ENCODE results near the gene SUCO. TPM values are rescaled to one million over a fixed set of nuclear protein-coding genes. Genes with fewer than 3 reads are reported as not detected.

SUCO gene
- total and polyA plus RNA-seq, 2 of the 13 experiments (the other 11 are each of a cell fraction or from before 2014, with no cell fraction given): 12.6 to 25.5 TPM

- Histone ChIP-seq H3K4me1 (ENCODE audit: insufficient read depth, low read length) (peaks cover 33% of the 10 kb centered on the region), H3K4me2 (ENCODE audit: low read depth, low read length) (no peak overlapping the region), H3K36me3 (replicated peaks in 1 of 2; ENCODE audit: control insufficient read depth in 1 of 2, insufficient read depth in 2 of 2, low read length in 2 of 2) (no peaks in the 10 kb centered on the region), H3K9me3 (ENCODE audit: low read length) (no peaks in the 10 kb centered on the region), H3K4me3 (replicated peaks in 1 of 3; ENCODE audit: insufficient read depth in 1 of 3, low read depth in 2 of 3, low read length in 3 of 3) (no peak overlapping the region), H4K20me1 (ENCODE audit: insufficient read depth, low read length) (no peaks in the 10 kb centered on the region), H2AFZ (ENCODE audit: low read length) (no peak overlapping the region), H3K79me2 (ENCODE audit: insufficient read depth, low read length) (no peaks in the 10 kb centered on the region), H3K9ac (ENCODE audit: insufficient read depth, low read depth, low read length) (no peak overlapping the region), H3K27me3 (ENCODE audit: control insufficient read depth in 1 of 2, insufficient read depth in 2 of 2, low read length in 2 of 2) (peaks cover 0 to 6% of the 10 kb centered on the region in 2 experiments; a peak in 1 of 5 replicates), H3K27ac (ENCODE audit: extremely low read length, insufficient read depth, low read length) (no peak overlapping the region)
- no peak for DNase-seq (ENCODE audit: low spot score)
- WGBS (ENCODE audit: low lambda C conversion rate): 69% methylated on average over 5 of the region's 5 CpGs
- intact Hi-C loops (cut with micrococcal nuclease; ENCODE audit: unreplicated experiment) (no loop called here), in situ Hi-C loops (cut with HindIII; ENCODE audit: extremely low pct_ligation_motif_present, low pct_unique_long_range_greater_than_20kb) (no loop called here)
- BruUV-seq (replicated peaks): no TSS peak
- ATAC-seq: no peak
- TF ChIP-seq ARHGAP35 (CRISPR knock-in tag; IDR thresholded peaks at IDR 0.05; ENCODE audit: borderline replicate concordance): no peak
- no peak for TF ChIP-seq ZNF337 (CRISPR knock-in tag; IDR thresholded peaks at IDR 0.05; ENCODE audit: borderline replicate concordance, low read depth)
- no peak for TF ChIP-seq IKZF4 (CRISPR knock-in tag; IDR thresholded peaks at IDR 0.05; ENCODE audit: borderline replicate concordance, low read depth, not compliant biosample characterization)
- no peak for TF ChIP-seq ZFP36L2 (CRISPR knock-in tag; IDR thresholded peaks at IDR 0.05)
- TF ChIP-seq ZNF790 (CRISPR knock-in tag; IDR thresholded peaks at IDR 0.05; ENCODE audit: borderline replicate concordance): no peak
- no peak for TF ChIP-seq IRX3 (CRISPR knock-in tag; IDR thresholded peaks at IDR 0.05; ENCODE audit: borderline replicate concordance, low read depth)
- TF ChIP-seq POLR2AphosphoS2 (IDR thresholded peaks at IDR 0.05; ENCODE audit: low read depth, low read length): no peak
- TF ChIP-seq KIAA2018 (CRISPR knock-in tag; IDR thresholded peaks at IDR 0.05; ENCODE audit: borderline replicate concordance): no peak
- no peak for TF ChIP-seq ZNF629 (CRISPR knock-in tag; conservative IDR thresholded peaks at IDR 0.05)
- no peak for TF ChIP-seq KLF12 (CRISPR knock-in tag; IDR thresholded peaks at IDR 0.05; ENCODE audit: borderline replicate concordance)
- no peak for TF ChIP-seq HMG20A (CRISPR knock-in tag; IDR thresholded peaks at IDR 0.05; ENCODE audit: borderline replicate concordance)
- TF ChIP-seq, protein P1, sequence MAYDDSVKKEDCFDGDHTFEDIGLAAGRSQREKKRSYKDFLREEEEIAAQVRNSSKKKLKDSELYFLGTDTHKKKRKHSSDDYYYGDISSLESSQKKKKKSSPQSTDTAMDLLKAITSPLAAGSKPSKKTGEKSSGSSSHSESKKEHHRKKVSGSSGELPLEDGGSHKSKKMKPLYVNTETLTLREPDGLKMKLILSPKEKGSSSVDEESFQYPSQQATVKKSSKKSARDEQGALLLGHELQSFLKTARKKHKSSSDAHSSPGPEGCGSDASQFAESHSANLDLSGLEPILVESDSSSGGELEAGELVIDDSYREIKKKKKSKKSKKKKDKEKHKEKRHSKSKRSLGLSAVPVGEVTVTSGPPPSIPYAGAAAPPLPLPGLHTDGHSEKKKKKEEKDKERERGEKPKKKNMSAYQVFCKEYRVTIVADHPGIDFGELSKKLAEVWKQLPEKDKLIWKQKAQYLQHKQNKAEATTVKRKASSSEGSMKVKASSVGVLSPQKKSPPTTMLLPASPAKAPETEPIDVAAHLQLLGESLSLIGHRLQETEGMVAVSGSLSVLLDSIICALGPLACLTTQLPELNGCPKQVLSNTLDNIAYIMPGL (CRISPR knock-in tag; IDR thresholded peaks at IDR 0.05; ENCODE audit: borderline replicate concordance in 1 of 2, low read depth in 1 of 2): no peak
- no peak for TF ChIP-seq PCBP1 (IDR thresholded peaks at IDR 0.05; ENCODE audit: borderline replicate concordance, low read depth, low read length)
- no peak for TF ChIP-seq ELF1 (CRISPR knock-in tag; IDR thresholded peaks at IDR 0.05)
- TF ChIP-seq ZNF33B (CRISPR knock-in tag; IDR thresholded peaks at IDR 0.05): no peak
- TF ChIP-seq SETDB1 (CRISPR knock-in tag; IDR thresholded peaks at IDR 0.05; ENCODE audit: borderline replicate concordance): no peak
- CTCF ChIA-PET (ENCODE audit: low intra/inter-chr PET ratio, low total read pairs): no interaction called here
- POLR2A ChIA-PET: no interaction called here
- no peak for FAIRE-seq
Measured at GRCh38 chr1:172641492-172641891, 108.5 kb downstream of the SUCO start.

All from HepG2 (cell line).